Measurements from ENCODE around the gene BCAS3.
A peak's percentile ranks its signal among the peaks of the same experiment; 100 is the strongest.

Gene BCAS3

DNA sequence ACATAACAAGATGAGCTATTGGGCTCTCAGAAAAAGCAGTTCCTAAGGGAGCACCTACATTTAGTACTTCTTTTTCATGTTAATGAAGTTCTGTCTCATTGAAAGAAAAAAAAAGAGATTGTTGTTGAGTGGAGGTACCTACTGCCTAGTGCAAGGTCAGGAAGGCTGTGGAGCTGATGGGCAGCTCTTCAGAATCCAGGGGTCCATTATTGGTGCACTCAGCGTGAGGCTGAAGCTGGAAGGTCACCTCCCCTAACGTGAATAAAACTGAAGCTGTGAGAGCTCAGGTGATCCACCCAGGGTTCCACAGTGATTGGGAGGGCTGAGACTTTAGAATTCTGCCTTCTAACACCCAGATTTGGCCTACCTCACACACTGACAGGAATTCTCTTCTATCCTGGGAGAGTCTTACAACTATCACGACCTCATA lies 568.1 kb downstream of the BCAS3 start:
- TF ChIP-seq, protein P1, sequence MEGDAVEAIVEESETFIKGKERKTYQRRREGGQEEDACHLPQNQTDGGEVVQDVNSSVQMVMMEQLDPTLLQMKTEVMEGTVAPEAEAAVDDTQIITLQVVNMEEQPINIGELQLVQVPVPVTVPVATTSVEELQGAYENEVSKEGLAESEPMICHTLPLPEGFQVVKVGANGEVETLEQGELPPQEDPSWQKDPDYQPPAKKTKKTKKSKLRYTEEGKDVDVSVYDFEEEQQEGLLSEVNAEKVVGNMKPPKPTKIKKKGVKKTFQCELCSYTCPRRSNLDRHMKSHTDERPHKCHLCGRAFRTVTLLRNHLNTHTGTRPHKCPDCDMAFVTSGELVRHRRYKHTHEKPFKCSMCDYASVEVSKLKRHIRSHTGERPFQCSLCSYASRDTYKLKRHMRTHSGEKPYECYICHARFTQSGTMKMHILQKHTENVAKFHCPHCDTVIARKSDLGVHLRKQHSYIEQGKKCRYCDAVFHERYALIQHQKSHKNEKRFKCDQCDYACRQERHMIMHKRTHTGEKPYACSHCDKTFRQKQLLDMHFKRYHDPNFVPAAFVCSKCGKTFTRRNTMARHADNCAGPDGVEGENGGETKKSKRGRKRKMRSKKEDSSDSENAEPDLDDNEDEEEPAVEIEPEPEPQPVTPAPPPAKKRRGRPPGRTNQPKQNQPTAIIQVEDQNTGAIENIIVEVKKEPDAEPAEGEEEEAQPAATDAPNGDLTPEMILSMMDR (conservative IDR thresholded peaks at IDR 0.05; ENCODE audit: low read depth, low read length), result no peak
- no peak for DNase-seq (ENCODE audit: low read depth)
- H3K4me3 ChIP-seq (ENCODE audit: low read length), result no peak overlapping the region

DNA sequence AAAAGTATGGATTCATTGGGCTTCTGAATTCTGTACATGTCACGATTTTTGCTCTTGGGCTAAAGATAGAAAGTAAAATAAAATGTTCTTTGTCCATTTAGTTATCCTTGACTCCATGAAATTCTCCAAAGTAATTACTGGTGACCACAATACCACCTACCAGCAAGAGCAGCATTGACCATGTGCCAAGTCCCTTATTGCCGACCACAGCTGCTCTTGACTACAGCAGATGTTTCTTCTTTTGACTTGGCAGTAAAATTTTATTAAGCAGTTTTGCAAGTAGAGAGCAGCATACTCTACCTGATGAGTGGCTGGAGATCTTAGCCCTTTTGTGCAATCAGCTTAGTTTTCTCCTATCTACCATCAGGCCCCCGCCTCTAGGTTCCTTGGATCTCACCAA lies 569.8 kb downstream of the BCAS3 start:
- no peak for DNase-seq (ENCODE audit: low read depth)
- H3K4me3 ChIP-seq (ENCODE audit: low read length), result no peak overlapping the region
- TF ChIP-seq, protein P1 (conservative IDR thresholded peaks at IDR 0.05; ENCODE audit: low read depth, low read length), result no peak

DNA sequence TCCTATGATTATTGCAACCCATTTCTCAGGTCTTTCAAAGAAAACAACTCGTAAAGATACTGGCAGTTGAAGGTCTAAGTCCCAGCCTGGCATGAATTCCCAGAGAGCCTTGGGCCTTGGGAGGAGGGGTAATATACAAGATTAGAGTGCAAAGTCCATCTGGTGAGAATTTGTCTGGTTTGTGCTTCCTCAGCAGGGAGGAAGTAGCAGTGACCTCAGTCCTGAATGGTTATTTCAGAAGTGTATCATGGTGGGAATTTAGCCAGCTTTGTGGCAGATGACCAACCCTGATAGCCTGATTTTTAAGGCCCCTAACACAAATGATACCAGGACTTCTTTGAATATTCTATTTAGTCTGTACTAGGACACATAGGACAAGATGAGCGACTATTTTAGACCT lies 570.7 kb downstream of the BCAS3 start:
- H3K4me3 ChIP-seq (ENCODE audit: low read length), result no peak overlapping the region
- DNase-seq (ENCODE audit: low read depth), result no peak
- TF ChIP-seq, protein P1 (conservative IDR thresholded peaks at IDR 0.05; ENCODE audit: low read depth, low read length), result no peak

DNA sequence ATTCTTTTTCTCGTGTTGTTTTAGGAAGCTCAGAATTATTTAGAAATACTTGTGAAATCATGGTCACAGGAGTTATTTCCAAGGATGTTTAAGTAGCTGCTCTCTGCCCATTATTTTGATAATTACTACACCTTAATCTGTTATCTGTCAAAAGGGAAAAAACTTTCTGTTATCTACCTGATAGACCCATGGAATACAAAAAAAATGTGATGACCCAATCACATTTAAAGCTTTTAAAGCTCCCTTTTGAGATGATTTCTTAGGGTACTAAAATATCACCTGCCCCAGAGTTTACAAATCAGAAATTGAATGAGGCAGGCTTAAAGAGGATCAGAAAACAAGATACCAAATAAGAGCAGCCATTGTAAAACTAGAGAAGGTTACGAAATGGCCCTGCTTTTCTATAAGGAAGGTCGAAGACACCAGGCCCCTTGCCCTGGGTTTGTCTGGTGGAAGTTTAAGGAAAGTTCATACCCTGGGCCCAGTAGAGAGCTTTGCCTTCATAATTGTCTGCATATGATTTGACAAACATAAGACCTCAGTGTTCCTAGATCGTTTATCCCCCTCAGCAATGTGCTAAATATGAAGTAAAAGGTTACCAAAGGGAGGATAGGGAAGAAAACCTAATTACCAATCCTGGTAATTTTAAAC lies 572.1 kb downstream of the BCAS3 start:
- no peak overlapping the region for H3K4me3 ChIP-seq (ENCODE audit: low read length)
- DNase-seq (ENCODE audit: low read depth), result no peak
- TF ChIP-seq, protein P1 (conservative IDR thresholded peaks at IDR 0.05; ENCODE audit: low read depth, low read length), result no peak

DNA sequence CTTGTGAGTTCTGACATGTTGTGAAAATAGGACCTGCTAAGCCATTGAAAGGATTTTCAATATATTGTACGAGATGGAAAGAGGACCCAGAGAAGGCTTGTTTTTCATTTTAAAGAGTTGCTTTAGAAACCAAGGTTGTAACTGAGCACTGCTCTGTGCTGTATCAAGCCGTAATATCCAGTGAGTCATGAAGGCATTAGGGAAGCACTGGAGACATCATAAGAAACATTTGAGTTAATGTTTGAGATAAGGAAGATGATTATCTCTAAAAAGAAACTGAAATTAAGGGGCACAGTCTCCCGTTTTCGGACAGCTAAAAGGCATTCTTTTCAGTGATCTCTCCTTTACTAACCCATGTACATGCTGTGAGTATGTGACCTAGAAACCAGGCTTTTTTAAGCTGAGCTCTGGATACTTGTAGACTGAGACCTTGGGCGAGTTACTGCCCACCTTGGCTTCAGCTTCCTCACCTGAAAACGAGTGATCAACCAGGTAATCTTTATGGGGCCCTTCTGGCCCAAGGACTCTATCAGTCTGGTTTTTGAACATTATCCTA lies 572.8 kb downstream of the BCAS3 start:
- TF ChIP-seq, protein P1 (conservative IDR thresholded peaks at IDR 0.05; ENCODE audit: low read depth, low read length), result no peak
- H3K4me3 ChIP-seq (ENCODE audit: low read length), result no peak overlapping the region
- peak; percentile 51 for DNase-seq (ENCODE audit: low read depth)

DNA sequence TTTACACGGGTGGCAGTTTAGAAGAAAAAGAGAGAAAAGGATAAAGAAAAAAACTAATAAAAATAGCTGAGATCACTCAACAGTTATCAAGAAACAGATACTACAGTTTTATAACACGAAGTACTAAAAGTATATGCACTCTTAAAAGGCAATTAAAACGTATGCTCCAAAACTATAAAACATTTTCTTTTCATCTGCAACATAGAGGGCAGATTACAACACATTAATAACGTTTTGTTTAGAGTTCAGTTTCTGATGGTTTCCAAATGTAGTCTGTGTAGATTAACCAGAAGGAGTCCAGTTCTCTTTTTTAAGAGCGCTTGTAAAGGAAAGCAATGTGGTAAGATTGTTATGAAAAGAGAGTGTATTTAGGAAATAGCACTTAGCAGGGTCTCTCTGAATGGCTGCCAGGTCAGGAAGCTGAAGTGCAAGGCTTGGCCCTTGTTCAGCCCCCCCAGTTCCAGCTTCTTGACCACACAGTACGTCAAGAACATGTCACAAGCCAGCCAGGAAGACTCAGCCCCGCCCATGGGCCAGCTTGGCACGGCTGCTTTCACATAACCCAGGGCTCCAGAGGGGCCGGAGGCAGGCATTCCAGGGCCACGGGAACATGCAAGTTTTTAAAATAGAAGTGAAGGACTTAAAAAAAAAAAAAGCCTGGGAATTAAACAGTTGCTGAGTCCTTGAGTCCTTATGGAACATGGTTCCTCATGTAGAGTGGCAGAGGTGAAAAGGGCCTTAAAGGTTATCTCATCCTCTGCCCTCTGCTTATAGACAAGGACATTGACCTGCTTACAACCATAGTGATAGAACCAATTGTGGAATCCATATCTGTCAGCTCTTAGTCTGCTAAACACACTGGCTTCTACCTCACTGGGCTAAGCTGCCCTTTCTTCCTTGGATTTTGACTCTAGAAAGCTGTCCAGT lies 574.6 kb downstream of the BCAS3 start:
- DNase-seq (ENCODE audit: low read depth), result peak; percentile 96
- H3K4me3 ChIP-seq (ENCODE audit: low read length), result no peak overlapping the region
- TF ChIP-seq, protein P1 (conservative IDR thresholded peaks at IDR 0.05; ENCODE audit: low read depth, low read length), result no peak
